ENCODE data around the gene CHCHD6.

The CHCHD6 gene

DNA sequence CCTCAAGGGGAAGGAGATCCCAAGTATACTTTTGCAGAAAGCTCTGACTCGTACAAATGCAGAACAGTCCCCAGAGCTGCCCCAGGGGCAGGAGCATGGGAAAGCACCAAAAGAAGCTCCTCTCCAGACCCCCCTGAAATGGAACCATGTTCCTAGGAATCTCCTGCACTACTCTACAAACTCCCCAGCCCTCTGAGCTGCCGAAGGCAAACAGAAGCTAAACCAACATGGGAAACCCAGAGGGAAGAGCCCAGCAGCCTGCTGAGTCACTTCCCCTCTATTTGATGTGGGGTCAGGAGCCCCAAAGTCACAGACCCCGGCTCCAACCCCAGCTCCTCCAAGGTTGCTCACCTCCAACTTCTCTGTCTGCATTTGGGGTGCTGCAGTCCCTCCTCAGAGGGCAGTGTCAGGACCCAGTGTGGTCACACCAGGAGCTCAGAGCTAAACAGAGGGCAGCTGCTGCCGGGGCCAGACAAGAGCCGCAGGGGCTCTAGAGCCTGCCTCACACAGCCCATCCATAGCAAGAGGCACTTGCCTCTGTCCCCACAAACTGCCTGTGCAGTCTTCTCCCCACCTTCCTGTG is 275.1 kb downstream of the CHCHD6 start:
- no peak for DNase-seq (ENCODE audit: low spot score)

DNA sequence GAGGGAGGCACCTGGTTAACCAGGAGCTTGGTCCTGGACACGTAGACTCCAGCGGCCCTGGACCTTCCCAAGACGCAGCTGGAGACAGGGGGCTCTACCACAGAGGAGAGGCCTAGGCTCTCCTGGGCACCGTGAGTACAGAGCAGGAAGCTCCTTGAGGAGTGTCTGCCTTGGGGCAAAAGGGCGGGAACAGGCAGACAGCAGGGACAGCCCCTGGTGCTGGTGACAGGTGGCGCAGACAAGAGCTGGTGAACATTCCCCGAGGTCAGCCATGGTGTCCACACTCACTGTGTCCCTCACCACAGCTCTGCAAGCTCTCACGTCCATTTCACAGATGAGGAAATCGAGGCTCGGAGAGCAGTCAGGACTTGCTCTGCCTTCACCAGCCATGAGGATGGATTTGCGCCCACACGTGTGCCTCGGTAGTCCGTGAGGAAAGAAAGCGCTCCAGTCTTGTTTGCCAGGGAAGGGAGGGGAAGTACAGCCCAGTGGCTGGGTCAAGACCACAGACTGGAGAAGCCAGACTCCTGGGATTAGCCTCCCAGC is 276.3 kb downstream of the CHCHD6 start:
- no peak for DNase-seq (ENCODE audit: low spot score)

DNA sequence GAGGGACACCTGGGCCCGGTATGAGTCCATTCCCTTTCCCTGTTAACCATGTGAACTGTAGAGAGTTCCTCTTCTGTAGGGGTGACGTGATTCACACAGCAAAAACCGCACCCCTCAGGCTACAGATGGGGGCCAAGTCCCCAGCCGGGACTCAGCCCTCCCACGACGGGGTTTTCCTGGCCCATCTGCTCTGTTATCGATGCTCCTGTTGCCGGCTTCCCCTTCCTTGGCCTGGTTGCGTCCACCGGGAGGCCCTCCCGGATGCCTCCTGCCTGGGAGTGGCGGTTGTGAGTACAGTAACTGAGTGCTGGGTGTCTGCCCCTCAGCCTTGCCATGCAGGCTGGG is 278.1 kb downstream of the CHCHD6 start:
- DNase-seq (ENCODE audit: low spot score): no peak

DNA sequence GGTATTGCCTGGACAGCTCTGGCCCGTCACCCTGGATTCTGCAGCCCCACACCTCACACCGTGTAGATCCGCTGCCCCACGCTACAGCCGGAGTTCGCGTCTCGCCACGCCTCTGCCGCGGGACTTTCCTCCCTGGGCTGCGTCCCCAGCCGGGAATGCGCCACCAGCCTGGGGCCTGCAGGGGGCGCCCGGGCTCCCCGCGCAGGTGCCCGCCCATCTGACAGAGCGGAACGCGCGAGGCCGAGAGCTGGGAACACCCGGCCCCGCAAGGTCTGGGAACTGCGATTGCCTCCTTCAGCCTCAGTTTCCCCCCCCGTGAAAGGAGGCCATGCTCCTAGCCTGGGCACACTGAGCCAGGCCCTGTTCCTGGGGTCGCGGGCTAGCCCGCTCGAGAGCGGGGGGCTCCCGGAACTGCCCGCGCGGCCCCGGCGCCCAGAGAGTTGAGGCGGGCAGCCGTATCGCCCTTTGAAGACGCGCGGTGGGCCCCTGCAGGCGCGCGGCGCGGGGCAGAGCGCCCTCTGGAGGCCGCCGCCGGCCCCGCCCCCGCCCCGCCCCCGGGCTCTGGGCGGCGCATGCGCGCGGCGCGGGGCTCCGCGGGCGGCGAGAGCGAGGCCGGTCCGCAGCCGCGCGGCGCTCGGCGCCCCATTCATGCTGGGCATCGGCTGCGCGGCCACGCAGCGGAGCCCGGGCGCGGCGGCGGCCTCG is 278.6 kb downstream of the CHCHD6 start, which contains the start of gene PLXNA1:
Gene PLXNA1 (plus strand): TSS at position 645 of the 705 bp plus-strand sequence. CDS start 5,479 bp downstream, outside the sequence.
- DNase-seq (ENCODE audit: low spot score): peak; percentile 87

DNA sequence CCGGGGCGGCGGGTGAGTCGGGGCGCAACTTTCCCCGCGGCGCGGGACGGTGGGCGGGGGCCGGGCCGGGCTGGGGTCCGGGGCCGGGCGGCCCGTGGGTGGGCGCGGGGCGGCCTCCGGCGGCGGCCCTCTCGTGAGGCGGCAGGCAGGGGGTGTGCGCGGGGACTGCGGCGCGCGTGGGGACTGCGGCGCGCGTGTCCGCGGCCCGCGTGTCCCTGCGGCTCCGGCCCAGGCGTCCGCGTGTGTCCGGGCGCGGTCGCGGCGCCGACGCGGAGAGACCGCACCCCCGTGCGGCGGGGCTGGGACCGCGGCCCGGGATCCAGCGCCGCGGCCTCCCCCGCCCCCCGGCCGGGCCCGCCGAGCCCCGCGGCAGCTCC is 279.2 kb downstream of the CHCHD6 start:
- DNase-seq (ENCODE audit: low spot score): no peak

DNA sequence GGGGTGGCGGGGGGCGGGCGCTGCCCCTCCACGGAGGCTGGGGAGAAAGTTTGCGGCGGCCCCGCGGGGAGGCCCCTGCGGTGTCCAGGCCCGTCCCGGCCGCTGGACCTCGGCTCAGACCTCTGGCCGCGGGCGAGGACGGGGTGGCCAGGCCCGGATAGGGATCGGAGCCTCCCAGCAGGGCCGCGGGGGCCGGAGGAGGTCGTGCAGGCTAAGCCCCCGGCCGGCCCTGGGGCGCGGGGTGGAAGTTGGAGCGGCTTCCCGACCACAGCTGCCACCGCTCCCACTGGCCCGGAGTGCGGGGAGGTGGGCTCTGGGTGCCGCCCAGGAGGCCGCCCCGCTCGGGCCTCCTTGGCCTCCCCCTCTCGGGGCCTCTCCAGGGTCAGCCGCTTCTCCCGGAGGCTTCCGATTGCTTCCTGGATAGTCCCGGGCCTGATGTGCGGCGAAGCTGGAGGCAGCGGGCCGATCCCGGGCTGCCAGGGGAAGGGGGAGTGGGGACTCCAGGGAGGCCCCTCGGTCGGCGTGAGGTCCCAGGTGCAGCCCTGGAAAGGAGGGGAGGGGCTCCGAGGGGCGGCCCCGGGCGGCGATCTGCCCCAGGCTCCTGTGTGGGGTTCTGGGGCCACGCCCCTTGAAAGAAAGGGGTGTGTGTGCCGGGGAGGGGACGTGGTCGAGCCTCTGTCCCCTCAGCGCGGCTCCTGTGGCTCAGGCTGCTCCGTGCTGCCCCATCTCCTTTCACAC is 279.8 kb downstream of the CHCHD6 start:
- no peak for DNase-seq (ENCODE audit: low spot score)

DNA sequence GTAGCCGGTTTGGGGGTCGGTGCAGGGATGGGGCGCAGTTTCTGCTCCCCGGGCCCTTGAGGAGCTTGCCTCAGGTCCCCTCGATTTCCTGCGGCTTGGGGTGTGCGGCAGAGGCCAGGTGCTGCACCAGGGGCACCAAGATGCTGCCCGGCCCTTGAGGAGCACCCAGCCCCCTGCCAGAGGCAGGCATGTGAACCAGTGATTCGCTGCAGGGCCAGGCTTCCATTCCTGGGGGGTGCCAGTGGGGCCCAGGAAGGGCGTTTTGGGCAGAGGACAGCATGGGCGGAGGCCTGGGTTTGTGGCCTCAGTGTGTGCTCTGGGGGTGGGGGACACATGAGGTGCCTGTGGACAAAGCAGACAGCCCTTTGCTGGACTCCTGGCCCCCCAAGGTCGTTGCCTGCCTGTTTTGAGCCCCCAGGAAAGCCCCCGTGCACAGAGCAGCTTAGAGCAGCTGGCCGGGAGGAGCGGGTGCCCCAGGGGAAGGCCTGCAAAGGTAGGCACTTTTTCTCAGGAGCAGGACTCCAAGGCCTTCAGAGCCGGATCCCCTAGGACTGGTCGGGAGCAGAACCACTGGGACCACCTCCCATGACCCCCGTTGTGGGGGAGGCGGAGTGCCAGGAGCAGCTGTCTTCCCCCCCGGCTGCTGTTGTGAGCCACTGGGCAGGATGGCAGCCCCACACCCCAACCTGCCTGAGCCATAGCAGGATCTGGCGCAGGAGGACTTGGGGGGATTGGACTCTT is 280.5 kb downstream of the CHCHD6 start:
- DNase-seq (ENCODE audit: low spot score): no peak

DNA sequence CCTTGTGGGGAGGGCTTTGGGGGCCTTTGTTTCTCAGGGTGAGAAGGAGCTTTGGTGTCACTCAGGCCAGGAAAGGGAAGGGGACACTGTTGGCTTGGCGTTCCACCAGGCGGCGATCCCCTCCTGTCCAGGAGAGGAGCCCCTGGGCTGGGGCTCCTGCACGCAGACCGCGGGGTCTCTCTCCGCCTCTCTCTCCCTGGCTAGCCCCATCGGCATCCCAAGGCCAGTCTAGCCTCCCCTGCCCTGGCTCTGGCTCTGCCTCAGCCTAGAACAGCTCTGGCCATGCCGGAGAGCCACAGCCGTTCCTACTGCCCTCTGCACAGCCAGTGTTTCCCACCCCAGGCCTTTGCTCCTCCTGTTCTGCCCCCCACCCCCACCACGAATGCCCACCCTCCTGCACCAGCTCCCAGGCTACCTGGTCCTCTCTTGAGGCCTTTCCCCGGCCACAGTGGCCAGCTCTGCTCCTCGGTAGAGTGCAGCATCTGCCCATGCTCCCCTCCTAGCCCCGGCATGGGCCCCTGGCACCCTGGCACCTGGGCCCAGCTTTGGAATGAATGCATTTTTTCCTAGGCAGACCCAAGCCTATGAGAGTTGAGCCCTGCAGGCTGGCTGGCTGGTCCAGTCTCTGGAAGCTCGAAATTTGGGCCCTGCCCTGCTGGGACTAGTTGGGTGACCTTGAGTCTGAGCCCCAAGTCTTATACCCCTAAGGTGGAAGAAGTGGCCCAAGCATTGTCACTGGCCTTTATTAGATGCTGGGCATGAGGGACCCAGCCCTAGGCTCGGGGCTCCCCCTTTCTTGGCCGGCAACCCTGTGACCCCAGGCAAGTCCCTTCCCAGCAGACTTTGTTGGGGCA is 281.3 kb downstream of the CHCHD6 start:
- no peak for DNase-seq (ENCODE audit: low spot score)

DNA sequence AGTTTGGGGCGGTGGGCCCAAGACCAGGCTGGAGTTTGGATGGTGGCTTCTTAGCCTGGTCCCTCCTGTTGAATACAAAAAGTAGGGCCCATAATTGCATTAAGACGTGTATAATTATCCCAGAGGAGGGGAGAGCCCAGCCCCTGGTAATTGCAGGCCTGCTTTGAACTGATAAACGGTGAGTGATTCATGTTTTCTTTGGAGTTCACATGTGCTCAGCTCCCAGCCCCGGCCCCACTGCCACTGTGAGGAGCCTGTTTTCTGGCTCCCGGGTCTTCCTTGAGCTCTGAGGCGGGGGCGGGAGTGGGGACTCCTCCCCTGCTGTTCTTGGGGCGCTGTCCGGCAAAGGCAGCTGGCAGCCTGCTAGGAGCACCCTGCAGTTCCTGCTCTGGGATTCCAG is 282.0 kb downstream of the CHCHD6 start:
- DNase-seq (ENCODE audit: low spot score): no peak

DNA sequence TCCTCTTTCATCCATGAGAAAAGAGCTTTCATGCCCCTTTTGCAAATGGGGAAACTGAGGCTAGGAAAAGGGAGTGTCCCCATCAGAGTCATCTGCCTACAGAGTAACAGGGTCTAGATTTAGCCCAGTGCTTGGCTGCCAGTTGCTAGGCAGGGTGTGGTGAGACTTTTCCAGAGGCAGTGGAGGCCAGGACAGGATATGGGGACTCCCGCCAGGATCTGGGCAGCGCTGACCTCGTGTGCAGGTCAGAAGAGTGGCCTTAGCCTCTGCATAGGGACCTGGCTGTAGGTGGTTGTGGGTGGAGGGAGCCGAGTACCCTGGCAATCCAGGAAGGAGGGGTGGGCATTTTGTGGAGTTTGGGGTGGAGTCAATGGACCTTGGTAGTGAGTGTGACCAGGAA is 283.1 kb downstream of the CHCHD6 start:
- no peak for DNase-seq (ENCODE audit: low spot score)

DNA sequence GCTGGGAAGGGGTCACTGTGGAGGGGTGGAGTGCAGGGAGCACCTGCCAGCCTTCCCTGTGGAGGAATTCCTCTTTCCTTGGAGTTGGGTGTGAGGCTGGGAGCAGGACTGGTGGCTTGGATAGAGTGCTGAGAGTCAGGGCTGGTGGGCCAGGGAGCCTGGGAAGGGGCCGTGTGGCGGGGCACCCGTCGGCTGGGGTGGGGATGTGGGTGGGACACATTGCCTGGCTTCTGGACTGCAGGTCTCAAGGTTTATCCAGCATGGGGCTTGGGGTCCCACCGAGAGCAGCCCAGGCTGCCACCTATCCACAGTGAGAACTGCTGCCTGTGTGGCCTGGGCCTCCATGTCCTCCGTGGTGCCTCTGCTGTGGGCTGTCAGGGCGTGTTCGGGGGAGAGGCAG is 283.6 kb downstream of the CHCHD6 start:
- DNase-seq (ENCODE audit: low spot score): no peak

DNA sequence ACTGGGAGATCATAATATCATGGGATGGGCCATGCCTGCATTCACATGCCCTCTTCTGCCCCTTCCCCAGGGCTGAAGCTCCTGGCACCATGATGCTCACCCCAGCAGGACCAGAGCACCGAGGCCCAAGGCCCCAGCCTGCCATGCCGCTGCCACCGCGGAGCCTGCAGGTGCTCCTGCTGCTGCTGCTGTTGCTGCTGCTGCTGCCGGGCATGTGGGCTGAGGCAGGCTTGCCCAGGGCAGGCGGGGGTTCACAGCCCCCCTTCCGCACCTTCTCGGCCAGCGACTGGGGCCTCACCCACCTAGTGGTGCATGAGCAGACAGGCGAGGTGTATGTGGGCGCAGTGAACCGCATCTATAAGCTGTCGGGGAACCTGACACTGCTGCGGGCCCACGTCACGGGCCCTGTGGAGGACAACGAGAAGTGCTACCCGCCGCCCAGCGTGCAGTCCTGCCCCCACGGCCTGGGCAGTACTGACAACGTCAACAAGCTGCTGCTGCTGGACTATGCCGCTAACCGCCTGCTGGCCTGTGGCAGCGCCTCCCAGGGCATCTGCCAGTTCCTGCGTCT is 284.5 kb downstream of the CHCHD6 start:
- no peak for DNase-seq (ENCODE audit: low spot score)

DNA sequence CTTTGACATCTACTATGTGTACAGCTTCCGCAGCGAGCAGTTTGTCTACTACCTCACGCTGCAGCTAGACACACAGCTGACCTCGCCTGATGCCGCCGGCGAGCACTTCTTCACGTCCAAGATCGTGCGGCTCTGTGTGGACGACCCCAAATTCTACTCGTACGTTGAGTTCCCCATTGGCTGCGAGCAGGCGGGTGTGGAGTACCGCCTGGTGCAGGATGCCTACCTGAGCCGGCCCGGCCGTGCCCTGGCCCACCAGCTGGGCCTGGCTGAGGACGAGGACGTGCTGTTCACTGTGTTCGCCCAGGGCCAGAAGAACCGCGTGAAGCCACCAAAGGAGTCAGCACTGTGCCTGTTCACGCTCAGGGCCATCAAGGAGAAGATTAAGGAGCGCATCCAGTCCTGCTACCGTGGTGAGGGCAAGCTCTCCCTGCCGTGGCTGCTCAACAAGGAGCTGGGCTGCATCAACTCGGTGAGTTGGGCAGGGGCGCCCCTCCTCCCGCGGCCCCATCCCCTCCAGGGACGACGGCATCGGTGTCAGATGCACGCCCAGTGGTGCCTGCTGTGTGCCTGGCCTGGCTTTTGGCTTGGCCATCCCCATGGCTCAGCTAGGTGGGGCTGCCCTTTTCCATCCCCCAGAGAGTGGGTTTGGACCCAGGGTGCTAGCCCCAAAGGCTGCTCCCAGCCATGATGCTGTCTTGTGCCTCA is 285.4 kb downstream of the CHCHD6 start:
- DNase-seq (ENCODE audit: low spot score): no peak

DNA sequence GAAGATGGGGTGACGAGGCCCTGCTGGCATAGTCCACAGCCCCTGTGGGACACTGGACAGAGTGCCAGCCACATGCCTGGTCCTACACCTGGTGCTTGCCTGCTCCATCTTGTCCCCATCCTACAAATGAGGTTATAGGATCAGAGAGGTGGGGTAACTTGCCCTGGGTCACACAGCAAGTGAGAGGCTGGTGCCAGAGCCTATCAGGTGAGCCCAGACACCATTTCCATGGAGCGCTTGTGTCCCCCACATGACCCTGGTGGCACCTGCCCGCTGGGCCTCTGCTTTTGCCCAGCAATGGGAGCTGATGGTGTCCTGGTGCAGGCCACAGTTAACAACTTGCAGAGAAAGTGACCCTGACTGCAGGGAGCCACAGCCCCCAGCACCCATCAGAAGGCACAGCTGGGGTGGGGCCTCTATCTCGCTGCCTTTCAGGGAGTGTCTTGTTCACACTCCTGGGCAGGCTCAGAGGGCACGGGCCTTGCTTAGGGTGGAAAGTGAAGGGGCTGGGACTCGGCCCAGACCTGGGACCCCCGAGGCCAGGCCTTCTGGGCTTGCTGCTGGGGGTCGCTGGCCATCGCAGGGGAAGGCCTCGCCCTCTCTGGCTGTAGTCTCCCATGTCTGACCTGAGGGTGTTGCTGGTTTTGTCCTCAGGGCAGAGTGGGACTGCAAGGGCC is 286.1 kb downstream of the CHCHD6 start:
- DNase-seq (ENCODE audit: low spot score): no peak

DNA sequence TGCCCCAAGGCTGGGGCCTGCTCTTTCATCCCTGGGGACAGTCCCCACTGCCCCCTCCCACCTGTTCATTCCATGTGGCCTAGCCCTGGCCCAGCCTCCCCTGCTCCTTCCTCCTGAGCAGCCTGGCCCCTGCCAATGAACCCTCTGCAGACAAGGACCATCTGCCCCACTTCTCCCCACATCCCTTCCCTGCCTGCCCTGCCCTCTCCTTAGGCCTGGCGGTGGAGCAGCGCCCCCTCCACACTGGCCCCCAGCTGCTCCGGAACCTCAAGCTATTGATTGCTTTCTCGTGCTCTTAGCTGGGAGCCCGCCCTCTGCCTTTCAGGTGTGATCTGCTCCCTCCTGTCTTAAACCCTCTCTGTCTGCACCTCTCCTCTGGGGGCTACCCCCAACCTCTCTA is 286.9 kb downstream of the CHCHD6 start:
- no peak for DNase-seq (ENCODE audit: low spot score)

DNA sequence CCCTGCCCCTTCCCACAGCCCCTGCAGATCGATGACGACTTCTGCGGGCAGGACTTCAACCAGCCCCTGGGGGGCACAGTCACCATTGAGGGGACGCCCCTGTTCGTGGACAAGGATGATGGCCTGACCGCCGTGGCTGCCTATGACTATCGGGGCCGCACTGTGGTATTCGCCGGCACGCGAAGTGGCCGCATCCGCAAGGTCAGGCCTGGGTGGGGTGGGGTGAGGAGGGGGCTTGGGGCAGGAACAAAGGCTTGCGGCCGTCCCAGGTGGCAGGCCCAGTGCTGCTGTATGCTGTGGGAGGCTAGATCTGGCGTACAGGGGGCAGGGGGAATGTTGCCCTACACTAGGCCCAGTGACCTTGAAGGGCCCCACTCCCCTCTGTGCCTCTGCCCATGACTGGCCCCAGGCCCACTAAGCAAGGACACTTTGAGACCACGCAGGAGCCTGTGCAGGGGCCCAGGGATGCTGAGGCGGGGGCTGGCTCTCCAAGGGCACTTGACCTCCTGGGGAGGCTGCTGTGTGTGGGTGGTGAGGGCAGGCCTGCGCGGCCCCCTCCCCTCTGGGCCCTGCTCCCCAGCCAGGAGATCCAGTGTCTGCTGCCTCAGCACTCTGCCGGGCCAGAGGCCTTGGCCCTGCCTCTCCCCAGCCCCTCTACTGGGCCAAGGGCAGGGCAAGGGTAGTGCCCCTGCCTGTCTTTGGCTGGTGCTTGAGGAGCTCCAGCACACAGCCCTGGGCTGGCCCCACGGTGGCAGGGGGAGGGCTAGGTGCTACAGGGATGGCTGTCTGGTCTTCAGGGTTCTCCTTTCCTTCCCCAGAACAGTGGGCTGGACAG is 287.5 kb downstream of the CHCHD6 start:
- DNase-seq (ENCODE audit: low spot score): no peak

DNA sequence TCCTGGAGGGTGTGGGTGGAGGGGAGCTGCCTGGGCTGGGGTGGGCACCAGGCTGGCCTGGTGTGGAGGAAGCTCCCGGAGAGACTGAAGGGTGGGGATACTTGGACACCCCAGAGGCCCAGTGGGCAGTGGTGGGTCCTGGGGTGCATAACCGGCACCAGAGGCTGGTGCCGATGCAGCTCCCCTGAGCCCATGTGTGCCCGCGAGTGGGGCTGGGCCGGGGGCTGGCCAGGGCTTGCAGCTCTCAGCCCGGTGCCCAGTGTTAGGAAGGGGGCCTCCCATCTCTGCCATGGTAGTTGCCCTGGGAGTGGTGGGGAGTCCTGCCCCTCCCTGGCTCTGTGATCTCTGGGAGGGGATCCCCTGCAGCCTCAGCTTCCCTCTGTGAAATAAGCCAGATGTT is 288.2 kb downstream of the CHCHD6 start:
- DNase-seq (ENCODE audit: low spot score): no peak

DNA sequence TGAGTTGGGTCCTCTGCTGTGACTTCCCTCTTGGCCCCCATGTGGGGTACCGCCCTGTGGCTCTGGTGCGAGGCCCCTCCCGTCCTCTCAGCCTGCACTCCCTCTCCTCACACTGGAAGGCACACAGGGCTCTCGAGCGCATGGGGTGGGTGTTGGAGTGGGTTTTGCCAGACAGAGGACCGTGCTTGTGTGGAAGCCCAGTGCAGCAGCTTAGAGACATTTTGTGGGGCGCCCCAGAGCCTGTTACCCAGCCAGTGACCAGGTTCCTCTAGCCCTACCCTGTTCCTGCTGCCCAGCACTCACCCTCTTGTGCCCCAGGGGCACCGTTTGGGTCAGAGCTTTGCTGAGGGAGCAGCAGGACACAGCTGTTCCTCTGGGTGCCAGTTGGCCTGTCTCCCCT is 288.7 kb downstream of the CHCHD6 start:
- no peak for DNase-seq (ENCODE audit: low spot score)

DNA sequence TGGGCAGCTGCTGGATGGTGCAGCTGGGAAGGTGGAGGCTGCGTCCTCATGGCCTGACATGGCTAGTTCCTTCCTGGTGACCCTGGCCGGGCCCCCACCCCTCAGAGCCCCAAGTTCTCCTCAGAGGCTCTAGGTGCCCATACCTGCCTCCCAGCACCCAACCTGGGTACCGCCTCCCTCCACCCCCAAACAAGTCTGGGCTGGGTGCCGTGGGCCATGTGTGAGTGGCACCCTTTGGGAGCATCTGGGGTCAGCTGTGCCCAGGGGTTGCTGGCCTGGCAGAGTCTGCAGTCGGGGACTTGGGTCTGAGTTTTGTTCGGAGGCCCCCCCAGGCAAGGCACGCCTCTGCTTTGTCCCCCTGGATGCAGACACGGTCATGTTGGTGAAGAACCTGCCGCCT is 289.4 kb downstream of the CHCHD6 start:
- DNase-seq (ENCODE audit: low spot score): no peak

All from left forelimb (tissue), 1 donor.